Mesothelial cell of epicardium (in vitro differentiated cells): ENCODE data around the gene PLGRKT. TPM values are rescaled to one million over a fixed set of nuclear protein-coding genes. Genes with fewer than 3 reads are reported as not detected.

Source experiments
- DNase-seq, 2 experiments: peaks; one replicate each; pipeline ENCODE4 v3.0.0; 2021; ENCODE audit warnings: low spot score in 2 of 2; ENCODE audit not compliant: unreplicated experiment in 2 of 2
- H3K27ac Mint-ChIP-seq: 2 replicates; pipeline ENCODE4 v1.8.0; 2021; ENCODE audit warnings: mixed read lengths
- H3K27me3 Mint-ChIP-seq: 2 replicates; pipeline ENCODE4 v1.8.0; 2021; ENCODE audit warnings: low read depth, mixed read lengths
- H3K36me3 Mint-ChIP-seq: 2 replicates; pipeline ENCODE4 v1.8.0; 2021; ENCODE audit warnings: mixed read lengths
- H3K4me1 Mint-ChIP-seq: 2 replicates; pipeline ENCODE4 v1.8.0; 2021; ENCODE audit warnings: mixed read lengths
- H3K4me3 Mint-ChIP-seq: 2 replicates; pipeline ENCODE4 v1.8.0; 2021; ENCODE audit warnings: mild to moderate bottlenecking, moderate library complexity, mixed read lengths
- H3K9me3 Mint-ChIP-seq: 2 replicates; pipeline ENCODE4 v1.8.0; 2021; ENCODE audit warnings: mixed read lengths
- total RNA-seq: library from RNA; stranded (reverse); gene quantifications from 3 replicates; pipeline ENCODE4 v1.2.1, GENCODE V29; 2021
- TF ChIP-seq, protein P1 (sequence below): fragments of 200-600 bp; sonication (generic); IDR thresholded peaks from one replicate; pipeline ENCODE4 v1.5.0; 2021; ENCODE audit warnings: antibody characterized with exemption; ENCODE audit not compliant: unreplicated experiment

Gene PLGRKT
- total RNA-seq, 1 donor from 2014 or later: 19.6 TPM

DNA sequence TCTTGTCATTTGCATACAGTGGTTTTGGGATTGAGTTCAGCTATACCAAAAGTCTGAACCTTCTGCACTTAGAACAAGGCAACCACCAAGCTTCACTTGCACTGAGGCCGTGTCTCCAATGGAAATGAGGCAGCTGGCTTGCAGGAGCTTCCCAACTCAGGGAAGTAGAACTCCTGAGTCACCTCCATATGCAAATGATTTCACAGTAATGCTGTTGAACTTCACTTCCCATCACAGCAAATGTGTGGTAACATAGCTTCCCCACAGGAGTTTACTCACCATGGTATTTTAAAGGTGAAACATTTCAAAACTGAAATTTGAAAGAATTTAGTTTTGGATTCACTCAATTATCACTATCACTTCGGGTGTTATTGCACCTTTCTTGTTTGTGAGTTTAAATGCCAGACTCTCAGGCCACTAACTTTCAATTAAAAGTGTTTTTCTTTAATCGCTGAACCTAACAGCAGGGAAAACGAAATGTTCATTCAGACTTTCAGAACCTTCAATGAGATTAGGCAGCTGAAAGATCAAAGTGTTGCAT, 21.6 kb upstream of the PLGRKT start:
- Mint-ChIP-seq H3K9me3 (no peaks in the 10 kb centered on the region), H3K27ac (no peak overlapping the region), H3K4me3 (no peak overlapping the region), H3K4me1 (no peaks in the 10 kb centered on the region), H3K36me3 (no peaks in the 10 kb centered on the region), H3K27me3 (no peaks in the 10 kb centered on the region)
- TF ChIP-seq, protein P1, sequence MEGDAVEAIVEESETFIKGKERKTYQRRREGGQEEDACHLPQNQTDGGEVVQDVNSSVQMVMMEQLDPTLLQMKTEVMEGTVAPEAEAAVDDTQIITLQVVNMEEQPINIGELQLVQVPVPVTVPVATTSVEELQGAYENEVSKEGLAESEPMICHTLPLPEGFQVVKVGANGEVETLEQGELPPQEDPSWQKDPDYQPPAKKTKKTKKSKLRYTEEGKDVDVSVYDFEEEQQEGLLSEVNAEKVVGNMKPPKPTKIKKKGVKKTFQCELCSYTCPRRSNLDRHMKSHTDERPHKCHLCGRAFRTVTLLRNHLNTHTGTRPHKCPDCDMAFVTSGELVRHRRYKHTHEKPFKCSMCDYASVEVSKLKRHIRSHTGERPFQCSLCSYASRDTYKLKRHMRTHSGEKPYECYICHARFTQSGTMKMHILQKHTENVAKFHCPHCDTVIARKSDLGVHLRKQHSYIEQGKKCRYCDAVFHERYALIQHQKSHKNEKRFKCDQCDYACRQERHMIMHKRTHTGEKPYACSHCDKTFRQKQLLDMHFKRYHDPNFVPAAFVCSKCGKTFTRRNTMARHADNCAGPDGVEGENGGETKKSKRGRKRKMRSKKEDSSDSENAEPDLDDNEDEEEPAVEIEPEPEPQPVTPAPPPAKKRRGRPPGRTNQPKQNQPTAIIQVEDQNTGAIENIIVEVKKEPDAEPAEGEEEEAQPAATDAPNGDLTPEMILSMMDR: no peak
- DNase-seq: no peak

DNA sequence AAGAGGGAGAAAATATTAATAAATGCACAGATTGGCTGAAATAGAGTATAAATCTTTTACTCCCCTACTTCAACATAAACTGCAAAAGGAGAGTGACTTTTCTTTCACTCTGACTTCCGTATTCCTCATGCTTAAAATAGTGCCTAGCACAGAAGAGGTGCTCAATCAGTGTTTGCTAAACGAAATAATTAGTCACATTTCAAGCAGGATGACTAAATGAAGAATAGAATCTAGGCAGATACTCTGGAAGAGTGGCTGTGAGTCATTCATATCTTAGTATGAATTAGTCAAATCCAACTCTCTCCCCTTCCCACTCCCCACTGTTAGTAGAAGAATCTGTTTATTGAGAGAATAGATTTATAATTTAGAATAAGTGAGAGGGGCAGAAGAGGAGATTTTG, 17.5 kb upstream of the PLGRKT start:
- Mint-ChIP-seq H3K27ac (no peak overlapping the region), H3K36me3 (no peaks in the 10 kb centered on the region), H3K4me1 (peaks cover under 1% of the 10 kb centered on the region), H3K4me3 (no peak overlapping the region), H3K9me3 (no peaks in the 10 kb centered on the region), H3K27me3 (no peaks in the 10 kb centered on the region)
- no peak for DNase-seq
- TF ChIP-seq, protein P1: no peak

DNA sequence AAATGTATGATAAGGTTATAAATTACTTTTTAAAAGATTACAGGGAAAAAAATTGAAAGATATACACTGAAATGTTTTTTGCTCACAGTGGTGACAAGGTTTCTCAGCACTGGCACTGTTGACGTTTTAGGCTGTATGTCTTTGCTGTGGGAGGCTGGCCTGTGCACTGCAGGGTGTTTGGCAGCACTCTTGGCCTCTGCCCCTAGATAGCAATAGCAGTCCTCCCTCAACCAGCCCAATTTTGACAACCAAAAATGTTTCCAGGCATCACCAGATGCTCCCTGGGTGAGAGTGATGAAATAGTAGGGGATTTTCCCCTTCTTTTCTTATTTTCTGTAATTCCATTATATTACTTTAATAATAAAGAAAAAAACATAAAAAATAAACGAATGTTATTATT, 15.9 kb upstream of the PLGRKT start:
- H3K4me1 Mint-ChIP-seq: peaks cover 6% of the 10 kb centered on the region
- no peaks in the 10 kb centered on the region for H3K9me3 Mint-ChIP-seq
- no peak overlapping the region for H3K4me3 Mint-ChIP-seq
- TF ChIP-seq, protein P1: no peak
- no peak for DNase-seq
- no peaks in the 10 kb centered on the region for H3K27me3 Mint-ChIP-seq
- no peak overlapping the region for H3K27ac Mint-ChIP-seq
- no peaks in the 10 kb centered on the region for H3K36me3 Mint-ChIP-seq

DNA sequence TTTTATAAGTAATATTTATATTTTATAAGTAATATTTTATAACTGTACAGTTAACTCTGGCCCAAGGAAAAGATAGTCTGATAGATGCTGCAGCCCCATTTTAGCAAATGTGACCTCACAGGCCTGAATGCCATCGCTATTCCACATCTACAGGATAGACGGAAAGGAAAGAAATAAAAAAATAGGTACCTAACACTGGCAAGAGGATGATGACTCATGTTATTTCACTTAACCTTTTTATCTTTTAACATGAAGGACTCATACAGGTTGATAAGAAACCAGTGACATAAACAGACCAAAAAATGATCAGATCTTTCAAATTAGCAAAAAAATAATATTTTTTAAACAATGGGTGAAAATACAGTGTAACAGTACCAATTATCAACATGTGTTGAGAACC, 15.3 kb upstream of the PLGRKT start:
- no peak overlapping the region for H3K4me3 Mint-ChIP-seq
- no peaks in the 10 kb centered on the region for H3K27me3 Mint-ChIP-seq
- DNase-seq: no peak
- H3K9me3 Mint-ChIP-seq: no peaks in the 10 kb centered on the region
- no peaks in the 10 kb centered on the region for H3K36me3 Mint-ChIP-seq
- no peak overlapping the region for H3K27ac Mint-ChIP-seq
- H3K4me1 Mint-ChIP-seq: peaks cover 6% of the 10 kb centered on the region
- TF ChIP-seq, protein P1: no peak

DNA sequence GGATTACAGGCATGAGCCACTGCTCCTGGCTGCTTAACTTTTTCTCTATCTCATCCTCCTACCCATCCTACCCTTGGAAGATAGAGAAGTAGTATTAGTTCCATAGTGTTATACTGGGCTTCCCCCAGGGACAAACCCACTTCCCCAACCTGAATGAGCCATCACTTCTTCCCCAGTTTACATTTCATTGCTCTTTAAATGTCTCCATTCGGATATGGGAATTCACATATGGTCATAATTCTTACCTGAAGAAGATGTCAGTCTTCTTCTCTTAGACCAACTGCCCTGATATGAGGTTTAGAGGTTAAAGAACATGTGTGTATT, 14.5 kb upstream of the PLGRKT start:
- no peaks in the 10 kb centered on the region for H3K9me3 Mint-ChIP-seq
- H3K4me3 Mint-ChIP-seq: no peak overlapping the region

More for the DNA sequence above, 14.5 kb upstream of the PLGRKT start:
- TF ChIP-seq, protein P1: no peak
- Mint-ChIP-seq H3K27me3 (peaks cover 2% of the 10 kb centered on the region), H3K27ac (no peak overlapping the region), H3K36me3 (no peaks in the 10 kb centered on the region), H3K4me1 (peaks cover 6% of the 10 kb centered on the region)
- no peak for DNase-seq
